GM13977 (cell line): Measurements from ENCODE around the gene EEF2KMT.

Experiments used
- DNase-seq: peaks from one replicate; pipeline ENCODE4 v3.0.0; 2012; ENCODE audit warnings: low spot score
- in situ Hi-C: fragments of 300-500 bp; cut with MboI; formaldehyde crosslinking; loops from one replicate; pipeline ENCODE4 v1.12.0; 2022; ENCODE audit warnings: low sequenced_read_pairs, low pct_unique_long_range_greater_than_20kb, mixed read lengths, inconsistent platforms; ENCODE audit not compliant: unreplicated experiment
- TF ChIP-seq, protein P1 (sequence below): IDR thresholded peaks from 2 replicates; pipeline ENCODE4 v1.5.1; 2012; ENCODE audit warnings: mild to moderate bottlenecking, control low read depth; ENCODE audit not compliant: insufficient read depth; ENCODE audit errors: extremely low read depth, missing control alignments

Gene EEF2KMT

DNA sequence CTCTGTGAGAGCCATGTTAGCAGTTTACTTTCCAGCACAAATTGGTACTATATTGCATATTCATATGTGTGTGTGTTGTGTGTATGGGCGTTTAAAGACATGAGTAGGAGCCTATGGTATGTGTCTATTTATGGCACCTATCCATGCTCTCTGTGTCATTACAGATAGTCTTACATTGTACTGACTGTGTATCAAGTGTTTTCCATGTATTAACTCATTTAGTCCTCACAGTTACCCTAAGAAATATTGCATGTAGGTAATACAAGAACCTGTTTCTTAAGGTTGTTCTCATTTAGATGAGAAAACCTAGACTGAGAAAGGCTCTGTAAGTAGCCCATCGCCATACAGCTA, 24.3 kb downstream of the EEF2KMT start:
- TF ChIP-seq, protein P1, sequence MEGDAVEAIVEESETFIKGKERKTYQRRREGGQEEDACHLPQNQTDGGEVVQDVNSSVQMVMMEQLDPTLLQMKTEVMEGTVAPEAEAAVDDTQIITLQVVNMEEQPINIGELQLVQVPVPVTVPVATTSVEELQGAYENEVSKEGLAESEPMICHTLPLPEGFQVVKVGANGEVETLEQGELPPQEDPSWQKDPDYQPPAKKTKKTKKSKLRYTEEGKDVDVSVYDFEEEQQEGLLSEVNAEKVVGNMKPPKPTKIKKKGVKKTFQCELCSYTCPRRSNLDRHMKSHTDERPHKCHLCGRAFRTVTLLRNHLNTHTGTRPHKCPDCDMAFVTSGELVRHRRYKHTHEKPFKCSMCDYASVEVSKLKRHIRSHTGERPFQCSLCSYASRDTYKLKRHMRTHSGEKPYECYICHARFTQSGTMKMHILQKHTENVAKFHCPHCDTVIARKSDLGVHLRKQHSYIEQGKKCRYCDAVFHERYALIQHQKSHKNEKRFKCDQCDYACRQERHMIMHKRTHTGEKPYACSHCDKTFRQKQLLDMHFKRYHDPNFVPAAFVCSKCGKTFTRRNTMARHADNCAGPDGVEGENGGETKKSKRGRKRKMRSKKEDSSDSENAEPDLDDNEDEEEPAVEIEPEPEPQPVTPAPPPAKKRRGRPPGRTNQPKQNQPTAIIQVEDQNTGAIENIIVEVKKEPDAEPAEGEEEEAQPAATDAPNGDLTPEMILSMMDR, result no peak
- DNase-seq, result peak; percentile 6
- in situ Hi-C loops, result loop anchor here (25.0 kb wide), 1 partner anchor 336 kb away; the partner anchor contains the start of genes ANKS3 and DNAAF8

DNA sequence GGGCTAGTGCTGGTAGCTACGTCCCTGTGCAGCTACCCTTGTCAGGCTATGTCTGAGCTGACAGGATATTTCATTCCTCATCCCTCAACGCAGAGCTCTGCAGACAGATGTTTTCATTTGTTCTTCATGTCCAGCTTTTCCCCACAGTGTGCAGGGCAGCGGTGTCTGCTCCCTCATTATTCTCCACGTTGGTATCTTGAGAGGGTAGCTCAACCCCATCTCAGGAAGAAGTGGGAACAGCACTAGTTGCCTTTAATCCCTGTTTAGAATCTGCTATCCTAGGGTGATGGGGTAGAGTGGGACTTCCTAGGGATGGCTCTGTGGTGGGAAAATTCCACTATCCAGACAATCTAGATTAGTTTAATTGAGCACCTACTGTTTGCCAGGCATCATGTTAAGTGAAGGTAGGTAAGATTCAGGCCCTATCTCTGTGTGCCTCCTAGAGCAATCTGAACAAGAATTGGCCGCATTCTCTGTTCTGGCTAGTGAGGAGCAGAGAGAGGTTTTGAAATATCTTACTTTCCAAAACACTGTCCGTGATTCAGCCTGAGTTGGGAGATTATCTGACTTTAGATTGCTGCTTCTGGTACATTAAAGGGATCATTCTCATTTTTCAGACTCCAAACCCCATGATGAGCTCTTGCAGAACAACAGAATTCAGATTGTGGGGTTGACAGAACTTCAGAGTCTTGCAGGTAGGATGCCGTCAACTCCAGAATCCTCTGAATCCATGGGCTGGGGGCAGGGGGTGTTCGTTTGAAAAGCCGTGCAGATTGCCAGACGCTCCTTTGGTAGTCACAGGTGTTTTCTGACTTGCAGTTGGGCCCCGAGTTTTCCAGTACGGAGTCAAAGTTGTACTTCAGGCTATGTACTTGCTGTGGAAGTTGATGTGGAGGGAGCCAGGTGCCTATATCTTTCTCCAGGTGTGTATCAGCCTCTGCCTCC, 25.0 kb downstream of the EEF2KMT start:
- TF ChIP-seq, protein P1, result no peak
- in situ Hi-C loops, result loop anchor here (25.0 kb wide), 1 partner anchor 335 kb away; the partner anchor contains the start of genes ANKS3 and DNAAF8
- DNase-seq, result peak; percentile 27

DNA sequence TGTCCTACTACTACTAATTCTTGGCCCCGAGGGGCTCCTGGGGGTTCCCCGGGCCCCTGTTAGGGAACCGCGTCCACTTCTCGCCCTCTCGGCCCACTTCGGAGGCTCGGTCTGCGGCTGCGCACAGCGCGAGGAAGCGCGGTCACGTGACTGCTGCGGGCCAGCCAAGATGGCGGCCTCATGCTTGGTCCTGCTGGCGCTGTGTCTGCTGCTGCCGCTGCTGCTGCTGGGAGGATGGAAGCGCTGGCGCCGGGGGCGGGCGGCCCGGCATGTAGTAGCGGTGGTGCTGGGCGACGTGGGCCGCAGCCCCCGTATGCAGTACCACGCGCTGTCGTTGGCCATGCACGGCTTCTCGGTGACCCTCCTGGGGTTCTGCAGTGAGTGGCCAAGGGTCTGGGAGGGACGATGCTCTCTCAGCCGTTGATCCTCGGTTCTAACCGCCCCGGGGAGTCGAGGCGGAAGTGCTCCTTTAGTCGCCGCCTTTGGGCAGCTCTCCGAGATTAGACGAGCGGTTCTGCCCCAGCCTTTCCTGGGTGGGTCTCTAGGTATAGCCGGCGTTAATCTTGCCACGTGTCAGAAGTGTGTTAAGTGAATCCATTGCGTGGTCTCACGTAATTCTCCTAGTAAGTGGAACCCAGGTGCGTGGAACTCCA, 25.8 kb downstream of the EEF2KMT start, which contains the start of gene ALG1:
ALG1 (plus strand) TSS at position 163 of the 653 bp plus-strand sequence; CDS start at position 170, 7 bp downstream.
- peak; percentile 94 for DNase-seq
- in situ Hi-C loops, result loop anchor here (25.0 kb wide), 1 partner anchor 335 kb away; the partner anchor contains the start of genes ANKS3 and DNAAF8
- TF ChIP-seq, protein P1, result no peak

DNA sequence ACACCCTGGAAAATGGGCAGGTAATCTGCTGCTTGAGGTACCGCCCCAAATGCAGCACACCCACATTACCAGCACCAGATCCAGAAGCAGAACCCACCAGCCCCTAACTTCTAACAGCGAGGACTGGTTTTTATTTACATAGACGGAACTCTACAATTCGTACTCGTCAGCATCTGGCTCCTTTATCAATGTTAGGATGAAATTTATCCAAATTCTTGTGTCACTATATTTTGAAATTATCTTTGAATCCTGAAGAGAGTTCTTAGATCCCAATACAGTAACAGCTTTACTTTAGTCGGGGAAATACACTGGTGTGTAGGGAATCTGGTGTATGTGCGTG, 26.3 kb downstream of the EEF2KMT start:
- TF ChIP-seq, protein P1, result no peak
- in situ Hi-C loops, result loop anchor here (25.0 kb wide), 1 partner anchor 334 kb away; the partner anchor contains the start of genes ANKS3 and DNAAF8
- no peak for DNase-seq

DNA sequence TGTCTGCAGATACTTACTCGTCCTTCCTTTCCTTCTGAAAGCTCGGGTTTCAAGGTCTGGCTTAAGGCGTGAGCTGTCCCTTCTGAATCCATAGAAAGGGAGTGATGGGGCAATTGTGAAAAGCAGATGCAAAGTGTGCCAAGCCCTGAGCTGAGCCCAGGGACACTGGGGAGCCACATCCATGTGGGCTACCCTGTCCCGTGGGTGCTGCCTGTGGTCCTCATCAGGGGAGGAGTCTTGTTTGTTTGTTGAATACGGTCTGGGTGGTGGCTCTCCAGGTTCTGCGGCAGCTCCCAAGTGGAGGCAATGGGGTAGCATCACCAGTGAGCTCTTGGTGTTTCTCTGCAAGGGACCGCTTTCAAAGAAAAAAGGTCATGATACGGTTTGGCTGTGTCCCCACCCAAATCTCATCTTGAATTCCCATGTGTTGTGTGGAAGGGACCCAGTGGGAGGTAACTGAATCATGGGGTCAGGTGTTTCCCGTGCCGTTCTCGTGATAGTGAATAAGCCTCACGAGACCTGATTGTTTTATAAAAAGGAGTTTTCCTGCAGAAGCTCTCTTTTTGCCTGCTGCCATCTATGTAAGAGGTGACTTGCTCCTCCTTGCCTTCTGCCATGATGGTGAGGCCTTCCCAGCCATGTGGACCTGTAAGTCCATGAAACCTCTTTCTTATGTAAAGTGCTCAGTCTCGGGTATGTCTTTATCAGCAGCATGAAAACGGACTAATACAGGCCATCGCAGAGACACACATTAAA, 27.0 kb downstream of the EEF2KMT start:
- TF ChIP-seq, protein P1, result no peak
- DNase-seq, result no peak
- in situ Hi-C loops, result loop anchor here (25.0 kb wide), 1 partner anchor 333 kb away; the partner anchor contains the start of genes ANKS3 and DNAAF8

DNA sequence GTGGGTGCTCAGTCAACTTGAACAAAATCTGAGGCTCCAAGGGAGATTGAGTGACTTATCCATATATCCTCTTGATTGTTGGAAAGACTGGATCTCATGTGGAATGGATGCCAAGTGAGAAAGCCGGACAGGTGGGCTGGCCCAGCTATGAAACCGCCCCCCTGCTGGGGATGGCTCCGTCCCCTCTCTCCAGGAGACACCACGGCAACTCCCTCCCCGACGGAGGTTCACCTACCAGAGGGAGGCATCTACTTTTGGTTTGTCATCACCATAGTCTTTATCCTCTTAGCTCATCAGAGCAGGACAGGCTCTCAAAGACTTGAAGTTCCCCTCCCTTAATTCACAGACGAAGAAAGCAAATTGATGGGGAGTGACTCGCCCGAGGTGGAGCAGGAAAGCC, 27.7 kb downstream of the EEF2KMT start:
- no peak for DNase-seq
- TF ChIP-seq, protein P1, result no peak
- in situ Hi-C loops, result loop anchor here (25.0 kb wide), 1 partner anchor 333 kb away; the partner anchor contains the start of genes ANKS3 and DNAAF8
